Osteocyte (in vitro differentiated cells): ENCODE results near the gene SLC22A3. TPM values are rescaled to one million over a fixed set of nuclear protein-coding genes. Genes with fewer than 3 reads are reported as not detected.
"Not testable (repeated sequence)": the region's sequence is repeated elsewhere in the genome, so short reads cannot be mapped to it uniquely, and the experiment has no call there.

ENCODE experiments used
- DNase-seq: peaks from one replicate; pipeline ENCODE4 v3.0.0; 2021; ENCODE audit warnings: mixed read lengths; ENCODE audit not compliant: unreplicated experiment; ENCODE audit errors: extremely low spot score
- H3K27ac Mint-ChIP-seq: one replicate; pipeline ENCODE4 v1.8.0; 2021; ENCODE audit warnings: mild to moderate bottlenecking, mixed read lengths; ENCODE audit not compliant: unreplicated experiment
- H3K27me3 Mint-ChIP-seq: one replicate; pipeline ENCODE4 v1.8.0; 2021; ENCODE audit warnings: mixed read lengths; ENCODE audit not compliant: unreplicated experiment
- H3K36me3 Mint-ChIP-seq: one replicate; pipeline ENCODE4 v1.8.0; 2021; ENCODE audit warnings: mixed read lengths; ENCODE audit not compliant: unreplicated experiment
- H3K4me1 Mint-ChIP-seq: one replicate; pipeline ENCODE4 v1.8.0; 2021; ENCODE audit warnings: mixed read lengths; ENCODE audit not compliant: unreplicated experiment
- H3K4me3 Mint-ChIP-seq: one replicate; pipeline ENCODE4 v1.8.0; 2021; ENCODE audit warnings: mild to moderate bottlenecking, moderate library complexity, mixed read lengths; ENCODE audit not compliant: unreplicated experiment
- H3K9me3 Mint-ChIP-seq: one replicate; pipeline ENCODE4 v1.8.0; 2021; ENCODE audit warnings: mixed read lengths; ENCODE audit not compliant: unreplicated experiment
- total RNA-seq: library from RNA; stranded (reverse); gene quantifications from 2 replicates; pipeline ENCODE4 v1.2.1, GENCODE V29; 2021
- TF ChIP-seq, protein P1 (sequence below): fragments of 200-600 bp; sonication (generic); IDR thresholded peaks from 2 replicates; pipeline ENCODE4 v1.5.0; 2021; ENCODE audit warnings: antibody characterized with exemption, mild to moderate bottlenecking, moderate library complexity

SLC22A3 gene
- total RNA-seq, 1 donor from 2014 or later, result not detected

DNA sequence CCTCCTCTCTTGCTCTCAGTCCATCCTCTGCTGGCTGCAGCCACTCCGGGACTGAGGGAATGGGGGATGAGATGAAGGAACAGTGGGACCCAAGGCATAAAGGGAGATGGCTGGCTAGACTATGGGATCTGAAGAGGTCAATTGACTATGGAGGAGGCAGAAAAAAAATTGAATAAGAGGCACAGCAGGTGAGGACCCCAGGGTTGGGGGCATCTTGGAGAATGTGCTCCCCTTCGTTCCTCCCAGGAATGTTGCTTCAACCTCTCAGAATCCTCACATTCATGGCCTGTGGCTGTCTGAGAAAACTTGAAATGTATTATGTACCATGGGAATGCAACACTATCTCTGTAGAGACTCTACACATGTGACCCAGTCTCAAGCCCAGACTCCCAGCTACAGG, 121.0 kb downstream of the SLC22A3 start:
- no peak overlapping the region for H3K27ac Mint-ChIP-seq
- H3K36me3 Mint-ChIP-seq, result no peaks in the 10 kb centered on the region
- no peaks in the 10 kb centered on the region for H3K4me1 Mint-ChIP-seq
- TF ChIP-seq, protein P1, sequence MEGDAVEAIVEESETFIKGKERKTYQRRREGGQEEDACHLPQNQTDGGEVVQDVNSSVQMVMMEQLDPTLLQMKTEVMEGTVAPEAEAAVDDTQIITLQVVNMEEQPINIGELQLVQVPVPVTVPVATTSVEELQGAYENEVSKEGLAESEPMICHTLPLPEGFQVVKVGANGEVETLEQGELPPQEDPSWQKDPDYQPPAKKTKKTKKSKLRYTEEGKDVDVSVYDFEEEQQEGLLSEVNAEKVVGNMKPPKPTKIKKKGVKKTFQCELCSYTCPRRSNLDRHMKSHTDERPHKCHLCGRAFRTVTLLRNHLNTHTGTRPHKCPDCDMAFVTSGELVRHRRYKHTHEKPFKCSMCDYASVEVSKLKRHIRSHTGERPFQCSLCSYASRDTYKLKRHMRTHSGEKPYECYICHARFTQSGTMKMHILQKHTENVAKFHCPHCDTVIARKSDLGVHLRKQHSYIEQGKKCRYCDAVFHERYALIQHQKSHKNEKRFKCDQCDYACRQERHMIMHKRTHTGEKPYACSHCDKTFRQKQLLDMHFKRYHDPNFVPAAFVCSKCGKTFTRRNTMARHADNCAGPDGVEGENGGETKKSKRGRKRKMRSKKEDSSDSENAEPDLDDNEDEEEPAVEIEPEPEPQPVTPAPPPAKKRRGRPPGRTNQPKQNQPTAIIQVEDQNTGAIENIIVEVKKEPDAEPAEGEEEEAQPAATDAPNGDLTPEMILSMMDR, result no peak
- no peaks in the 10 kb centered on the region for H3K27me3 Mint-ChIP-seq
- DNase-seq, result no peak
- no peaks in the 10 kb centered on the region for H3K9me3 Mint-ChIP-seq
- no peak overlapping the region for H3K4me3 Mint-ChIP-seq

DNA sequence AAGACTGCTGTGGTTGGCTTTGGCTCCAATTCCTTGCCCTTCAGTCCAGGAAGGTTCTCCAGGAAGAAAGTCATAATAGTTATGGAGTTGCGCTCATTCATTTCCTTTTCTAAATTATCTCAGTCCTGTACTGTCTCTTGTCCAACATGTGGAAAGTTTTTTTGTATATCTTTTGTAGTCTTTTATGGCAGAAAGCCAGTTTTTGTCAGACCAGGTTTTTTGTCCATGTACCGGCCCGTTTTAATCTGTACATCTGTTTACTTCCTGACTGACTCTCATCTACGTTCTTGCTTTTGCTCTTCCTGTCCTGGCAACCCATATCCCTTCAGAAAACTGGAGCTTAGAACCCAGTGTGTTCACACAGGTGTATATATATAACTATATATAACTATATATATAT, 127.9 kb downstream of the SLC22A3 start:
- H3K36me3 Mint-ChIP-seq, H3K4me1 Mint-ChIP-seq, H3K27me3 Mint-ChIP-seq, H3K9me3 Mint-ChIP-seq, H3K27ac Mint-ChIP-seq, H3K4me3 Mint-ChIP-seq, DNase-seq: not testable (repeated sequence)

DNA sequence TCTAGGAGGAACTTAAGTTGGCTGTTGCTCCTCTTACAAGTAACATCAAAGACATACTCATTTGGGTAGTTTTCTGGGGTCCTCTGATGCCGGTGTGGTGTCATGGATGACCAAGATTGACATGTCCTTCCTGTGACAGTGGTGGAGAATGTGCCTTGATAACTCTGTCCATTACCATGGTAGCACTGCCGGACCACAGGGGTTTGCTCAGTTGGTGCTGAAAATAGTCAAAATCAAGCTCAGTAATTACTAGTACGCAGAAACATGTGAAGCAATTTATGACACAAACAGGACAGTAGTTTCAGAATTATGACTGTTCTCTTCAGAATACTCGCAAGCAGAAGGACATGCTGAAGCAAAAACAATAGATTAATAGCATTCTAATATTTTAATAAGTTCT, 128.9 kb downstream of the SLC22A3 start:
- H3K4me1 Mint-ChIP-seq, H3K36me3 Mint-ChIP-seq, H3K27ac Mint-ChIP-seq, DNase-seq, H3K27me3 Mint-ChIP-seq, H3K4me3 Mint-ChIP-seq: not testable (repeated sequence)
- H3K9me3 Mint-ChIP-seq, result peaks cover 12% of the 10 kb centered on the region

DNA sequence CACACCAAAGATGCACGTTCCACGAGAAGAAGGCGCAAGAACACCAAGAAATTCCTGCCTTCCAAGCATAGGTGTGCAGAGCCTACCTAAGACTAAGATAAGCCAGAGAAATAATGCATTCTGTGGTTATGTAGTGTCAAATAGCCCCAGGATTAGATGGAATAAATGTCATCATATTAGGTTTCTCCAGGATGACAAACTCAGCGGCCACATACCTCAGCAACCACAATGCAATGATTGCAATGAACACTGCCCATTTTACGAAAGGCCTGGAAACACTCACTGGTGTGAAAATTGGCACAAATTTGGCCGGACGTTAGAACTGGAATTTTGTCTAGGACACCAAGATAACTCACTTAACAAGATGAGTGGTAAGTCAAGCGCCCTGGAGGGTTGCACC, 129.7 kb downstream of the SLC22A3 start:
- Mint-ChIP-seq H3K27me3 (no peaks in the 10 kb centered on the region), H3K27ac (no peak overlapping the region), H3K9me3 (peaks cover 12% of the 10 kb centered on the region), H3K4me3 (no peak overlapping the region), H3K4me1 (no peaks in the 10 kb centered on the region), H3K36me3 (no peaks in the 10 kb centered on the region)
- TF ChIP-seq, protein P1, result no peak
- no peak for DNase-seq

DNA sequence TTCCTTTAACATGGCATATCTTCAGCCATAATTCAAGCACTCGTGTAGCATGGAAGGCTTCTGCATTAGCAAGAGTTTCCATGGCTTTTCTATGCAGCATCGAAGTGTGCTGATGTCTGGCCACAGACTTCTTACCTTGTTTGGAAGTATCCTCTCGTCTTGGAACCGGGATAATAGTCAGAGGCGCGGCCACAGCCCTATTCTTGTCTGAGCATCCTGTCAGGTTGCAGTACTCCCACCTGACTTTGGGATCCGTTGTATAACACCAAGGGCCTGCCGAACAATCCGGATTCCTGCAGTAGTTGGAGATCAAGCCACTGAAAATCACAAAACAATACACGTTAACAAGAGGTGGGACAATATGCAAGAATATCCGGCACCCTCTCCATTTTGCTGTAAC, 138.9 kb downstream of the SLC22A3 start:
- no peak overlapping the region for H3K4me3 Mint-ChIP-seq
- no peak for DNase-seq
- no peaks in the 10 kb centered on the region for H3K36me3 Mint-ChIP-seq
- peaks cover 3% of the 10 kb centered on the region for H3K9me3 Mint-ChIP-seq
- H3K27ac Mint-ChIP-seq, result no peak overlapping the region
- H3K27me3 Mint-ChIP-seq, result no peaks in the 10 kb centered on the region
- no peaks in the 10 kb centered on the region for H3K4me1 Mint-ChIP-seq
- TF ChIP-seq, protein P1, result no peak

DNA sequence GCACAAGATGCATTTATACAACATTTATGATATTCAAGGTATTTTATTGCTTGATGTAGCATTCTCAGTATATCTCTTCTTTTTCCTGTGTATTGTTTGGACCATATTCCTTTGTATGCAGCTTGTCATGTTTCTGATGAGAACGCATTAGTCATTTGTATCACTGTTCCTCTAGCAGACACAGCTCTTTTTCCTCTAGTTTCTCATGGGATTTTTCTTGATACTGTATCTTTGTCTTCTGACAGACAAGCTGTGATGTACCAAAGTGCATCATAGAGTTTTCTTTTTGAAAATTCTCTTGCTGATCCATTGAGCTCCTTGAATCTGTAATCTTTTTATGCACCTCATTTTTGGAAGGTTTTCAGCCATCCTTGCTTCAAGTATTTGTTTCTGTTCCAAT, 140.9 kb downstream of the SLC22A3 start:
- TF ChIP-seq, protein P1, result no peak

More for the DNA sequence above, 140.9 kb downstream of the SLC22A3 start:
- Mint-ChIP-seq H3K27ac (no peak overlapping the region), H3K4me1 (no peaks in the 10 kb centered on the region), H3K4me3 (no peak overlapping the region), H3K36me3 (no peaks in the 10 kb centered on the region), H3K27me3 (no peaks in the 10 kb centered on the region), H3K9me3 (peaks cover 3% of the 10 kb centered on the region)
- DNase-seq, result no peak
